Cardiac muscle cell (in vitro differentiated cells and primary cell): Measurements from ENCODE around the gene MSL2. TPM values are rescaled to one million over a fixed set of nuclear protein-coding genes. Genes with fewer than 3 reads are reported as not detected.
A peak's percentile ranks its signal among the peaks of the same experiment; 100 is the strongest.

Experiments used
- DNase-seq, 2 donors: peaks; one replicate each; pipeline versions ENCODE4 v3.0.0 to v3.0.0-alpha.2; 2010 to 2017; ENCODE audit warnings: low read depth in 1 of 2, low spot score in 1 of 2
- H3K27ac ChIP-seq: fragments of 200-600 bp; sonication (generic); 2 replicates; pipeline ENCODE4 v1.5.1; 2016
- H3K27me3 ChIP-seq: fragments of 200-600 bp; sonication (generic); 2 replicates; pipeline ENCODE4 v1.6.0; 2016; ENCODE audit warnings: control low read depth
- H3K36me3 ChIP-seq: fragments of 200-600 bp; sonication (generic); 2 replicates; pipeline ENCODE4 v1.5.1; 2016; ENCODE audit warnings: control low read depth
- H3K4me1 ChIP-seq: fragments of 200-600 bp; sonication (generic); 2 replicates; pipeline ENCODE4 v1.8.1; 2017; ENCODE audit warnings: low read depth, mild to moderate bottlenecking, mixed run types
- H3K4me3 ChIP-seq: fragments of 200-600 bp; sonication (generic); 2 replicates; pipeline ENCODE4 v1.5.1; 2016; ENCODE audit warnings: mild to moderate bottlenecking
- H3K9me3 ChIP-seq: fragments of 200-600 bp; sonication (generic); 2 replicates; pipeline ENCODE4 v1.5.1; 2017; ENCODE audit warnings: low read depth, mild to moderate bottlenecking, control low read depth
- CTCF ChIP-seq: IDR thresholded peaks from 2 replicates; pipeline ENCODE4 v1.5.1; 2012; ENCODE audit warnings: low read depth, mild to moderate bottlenecking, low read length
- polyA plus RNA-seq: library from polyadenylated mRNA; unstranded; fragments of >200 nt; fragmentation: Nextera tagmentation; extraction: Ambion mirVana; gene quantifications from 2 replicates; pipeline ENCODE4 v1.2.1, GENCODE V29; 2016
- total RNA-seq: library from RNA; depleted of rRNA; stranded (reverse); fragments of >200 nt; gene quantifications from 2 replicates; pipeline ENCODE4 v1.2.3, GENCODE V29; 2016

Gene MSL2
- total and polyA plus RNA-seq, 2 experiments from 2014 or later = 5.3 to 16.4 TPM

- peaks cover 15% of the 10 kb centered on the region for H3K36me3 ChIP-seq
- no peak overlapping the region for H3K27ac ChIP-seq
- no peaks in the 10 kb centered on the region for H3K9me3 ChIP-seq
- no peaks in the 10 kb centered on the region for H3K4me1 ChIP-seq
- DNase-seq = no peak
- TF ChIP-seq CTCF = no peak
- no peaks in the 10 kb centered on the region for H3K27me3 ChIP-seq
- H3K4me3 ChIP-seq = no peak overlapping the region
Measured at GRCh38 chr3:136114421-136114820, 81.7 kb downstream of the MSL2 start.

GRCh38 chr3:136110481-136110880, 85.7 kb downstream of the MSL2 start:
- no peaks in the 10 kb centered on the region for H3K9me3 ChIP-seq
- H3K4me1 ChIP-seq = no peaks in the 10 kb centered on the region
- H3K36me3 ChIP-seq = peaks cover 36% of the 10 kb centered on the region
- TF ChIP-seq CTCF = no peak
- no peaks in the 10 kb centered on the region for H3K27me3 ChIP-seq
- DNase-seq = no peak
- no peak overlapping the region for H3K27ac ChIP-seq
- H3K4me3 ChIP-seq = no peak overlapping the region

GRCh38 chr3:136109499-136109898, 86.6 kb downstream of the MSL2 start:
- DNase-seq = no peak
- peaks cover 38% of the 10 kb centered on the region for H3K36me3 ChIP-seq
- H3K9me3 ChIP-seq = no peaks in the 10 kb centered on the region
- no peak overlapping the region for H3K27ac ChIP-seq
- no peaks in the 10 kb centered on the region for H3K27me3 ChIP-seq
- H3K4me1 ChIP-seq = no peaks in the 10 kb centered on the region
- H3K4me3 ChIP-seq = no peak overlapping the region
- no peak for TF ChIP-seq CTCF

- H3K36me3 ChIP-seq = peaks cover 51% of the 10 kb centered on the region
- no peak overlapping the region for H3K27ac ChIP-seq
- no peak for TF ChIP-seq CTCF
- no peaks in the 10 kb centered on the region for H3K27me3 ChIP-seq
- no peaks in the 10 kb centered on the region for H3K9me3 ChIP-seq
- no peaks in the 10 kb centered on the region for H3K4me1 ChIP-seq
- peak in 1 of 2 donors; percentile 3 for DNase-seq
- H3K4me3 ChIP-seq = no peak overlapping the region
Measured at GRCh38 chr3:136106101-136106500, 90.0 kb downstream of the MSL2 start.

GRCh38 chr3:136105044-136105443, 91.1 kb downstream of the MSL2 start:
- no peak for TF ChIP-seq CTCF
- Histone ChIP-seq H3K27ac (no peak overlapping the region), H3K4me3 (no peak overlapping the region), H3K9me3 (no peaks in the 10 kb centered on the region), H3K4me1 (no peaks in the 10 kb centered on the region), H3K27me3 (no peaks in the 10 kb centered on the region), H3K36me3 (peaks cover 44% of the 10 kb centered on the region)
- no peak for DNase-seq

Other genes starting within 250 kb of the MSL2 start
- 31.3 and 43.9 TPM in 2 replicates for gene PPP2R3A, start 230.6 kb downstream of the MSL2 start, total RNA-seq
- 18.3 and 35.7 TPM in 2 replicates for gene PPP2R3A, start 230.6 kb downstream of the MSL2 start, polyA plus RNA-seq
- gene PCCB, start 54.0 kb upstream of the MSL2 start, total RNA-seq = 65.8 and 74.0 TPM in 2 replicates
- 57.8 and 77.1 TPM in 2 replicates for gene PCCB, start 54.0 kb upstream of the MSL2 start, polyA plus RNA-seq